ENCODE measurements around the gene NMNAT2.

DNA sequence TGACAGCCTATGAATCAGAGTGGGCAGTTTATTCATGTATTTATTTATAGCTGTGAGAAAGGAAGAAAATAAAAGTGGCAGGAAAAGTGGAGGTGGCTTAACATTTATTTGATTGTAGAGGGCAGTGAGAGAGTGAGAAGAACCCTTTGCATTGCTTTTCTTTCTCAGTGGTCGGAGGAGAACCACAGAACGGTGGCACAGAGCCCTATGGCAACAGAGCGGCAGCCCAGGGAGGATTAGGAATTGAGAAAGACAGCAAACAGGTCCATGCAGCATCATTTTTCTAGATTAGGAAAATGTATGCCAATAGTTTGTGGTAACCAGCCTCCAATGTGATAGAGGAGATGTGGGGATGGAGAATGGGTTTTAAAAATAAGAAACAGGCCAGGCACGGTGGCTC, 53.1 kb downstream of the NMNAT2 start:
- no peak for TF ChIP-seq POLR2A (IDR thresholded peaks at IDR 0.05)
- TF ChIP-seq, protein P1, sequence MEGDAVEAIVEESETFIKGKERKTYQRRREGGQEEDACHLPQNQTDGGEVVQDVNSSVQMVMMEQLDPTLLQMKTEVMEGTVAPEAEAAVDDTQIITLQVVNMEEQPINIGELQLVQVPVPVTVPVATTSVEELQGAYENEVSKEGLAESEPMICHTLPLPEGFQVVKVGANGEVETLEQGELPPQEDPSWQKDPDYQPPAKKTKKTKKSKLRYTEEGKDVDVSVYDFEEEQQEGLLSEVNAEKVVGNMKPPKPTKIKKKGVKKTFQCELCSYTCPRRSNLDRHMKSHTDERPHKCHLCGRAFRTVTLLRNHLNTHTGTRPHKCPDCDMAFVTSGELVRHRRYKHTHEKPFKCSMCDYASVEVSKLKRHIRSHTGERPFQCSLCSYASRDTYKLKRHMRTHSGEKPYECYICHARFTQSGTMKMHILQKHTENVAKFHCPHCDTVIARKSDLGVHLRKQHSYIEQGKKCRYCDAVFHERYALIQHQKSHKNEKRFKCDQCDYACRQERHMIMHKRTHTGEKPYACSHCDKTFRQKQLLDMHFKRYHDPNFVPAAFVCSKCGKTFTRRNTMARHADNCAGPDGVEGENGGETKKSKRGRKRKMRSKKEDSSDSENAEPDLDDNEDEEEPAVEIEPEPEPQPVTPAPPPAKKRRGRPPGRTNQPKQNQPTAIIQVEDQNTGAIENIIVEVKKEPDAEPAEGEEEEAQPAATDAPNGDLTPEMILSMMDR (IDR thresholded peaks at IDR 0.05), result no peak
